Measurements from ENCODE around the gene ALPP. TPM values are rescaled to one million over a fixed set of nuclear protein-coding genes. Genes with fewer than 3 reads are reported as not detected.
A peak's percentile ranks its signal among the peaks of the same experiment; 100 is the strongest.
"Not testable (repeated sequence)": the region's sequence is repeated elsewhere in the genome, so short reads cannot be mapped to it uniquely, and the experiment has no call there.

Gene ALPP
- total RNA-seq, 4 donors from 2014 or later, result not detected

GRCh38 chr2:232405943-232406510, 27.5 kb downstream of the ALPP start:
- no peaks in the 10 kb centered on the region for H3K36me3 ChIP-seq
- no peaks in the 10 kb centered on the region for H3K4me1 ChIP-seq
- no peaks in the 10 kb centered on the region for H3K9me3 ChIP-seq
- no peak overlapping the region for H3K27ac ChIP-seq
- no peak for TF ChIP-seq EP300 (IDR thresholded peaks at IDR 0.05)
- TF ChIP-seq CTCF (IDR thresholded peaks at IDR 0.05), result no peak
- peaks cover 18% of the 10 kb centered on the region for H3K27me3 ChIP-seq
- DNase-seq (ENCODE audit: low spot score in 2 of 2), result peak in 1 of 2 donors; percentile 58
- WGBS, result 86% methylated on average over 7 of the region's 11 CpGs
- no peak overlapping the region for H3K4me3 ChIP-seq

DNA sequence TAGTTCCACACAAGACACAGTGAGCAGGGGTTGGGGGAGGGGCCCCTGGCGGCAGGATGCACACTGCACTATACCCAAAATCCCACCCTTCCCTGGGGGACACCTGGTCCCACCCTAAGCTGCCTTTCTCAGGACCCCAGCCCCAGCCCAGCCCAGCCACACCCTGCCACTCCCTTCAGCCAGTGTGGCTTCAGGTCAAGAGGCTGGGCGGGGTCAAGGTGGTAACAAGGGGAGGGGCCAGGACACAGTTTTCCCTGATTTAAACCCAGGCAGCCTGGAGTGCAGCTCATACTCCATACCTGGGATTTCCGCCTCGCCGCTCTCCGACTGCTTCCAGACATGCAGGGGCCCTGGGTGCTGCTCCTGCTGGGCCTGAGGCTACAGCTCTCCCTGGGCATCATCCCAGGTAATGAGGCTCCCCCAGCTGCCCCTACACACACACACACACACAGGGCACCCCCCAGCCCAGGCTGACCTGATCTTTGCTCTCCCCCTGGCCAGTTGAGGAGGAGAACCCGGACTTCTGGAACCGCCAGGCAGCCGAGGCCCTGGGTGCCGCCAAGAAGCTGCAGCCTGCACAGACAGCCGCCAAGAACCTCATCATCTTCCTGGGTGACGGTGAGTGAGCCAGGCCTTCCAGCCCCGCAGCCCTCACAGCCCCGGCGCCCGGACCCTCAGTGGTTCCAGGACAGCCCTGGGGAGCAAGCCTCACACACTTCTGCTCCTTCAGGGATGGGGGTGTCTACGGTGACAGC, 28.2 kb downstream of the ALPP start, which contains the start of gene ALPG:
Gene ALPG, plus strand, starts transcription at position 289 of the 755 bp plus-strand sequence. Its CDS starts 51 bp downstream, at position 340.
- no peaks in the 10 kb centered on the region for H3K36me3 ChIP-seq
- TF ChIP-seq POLR2A (IDR thresholded peaks at IDR 0.05) (no peak), CTCF (IDR thresholded peaks at IDR 0.05) (no peak), POLR2AphosphoS5 (IDR thresholded peaks at IDR 0.05) (no peak), EP300 (IDR thresholded peaks at IDR 0.05) (no peak)
- 86% methylated on average over 12 of the region's 17 CpGs for WGBS
- no peak within 1 kb of the TSS for H3K27ac ChIP-seq
- H3K4me1 ChIP-seq, result no peaks in the 10 kb centered on the region
- H3K27me3 ChIP-seq, result peaks cover 24% of the 10 kb centered on the region
- no peak within 1 kb of the TSS for H3K4me3 ChIP-seq
- peak in 1 of 2 donors; percentile 72 for DNase-seq (ENCODE audit: low spot score in 2 of 2)
- no peaks in the 10 kb centered on the region for H3K9me3 ChIP-seq

- not testable (repeated sequence) for H3K4me1 ChIP-seq, H3K27ac ChIP-seq, H3K4me3 ChIP-seq, H3K9me3 ChIP-seq, H3K36me3 ChIP-seq
- WGBS, result 100% methylated on average over 3 of the region's 30 CpGs
- peaks cover 26% of the 10 kb centered on the region for H3K27me3 ChIP-seq
- DNase-seq (ENCODE audit: low spot score in 2 of 2), result peak in 1 of 2 donors; percentile 61
Measured at GRCh38 chr2:232407428-232408150, 29.0 kb downstream of the ALPP start.

GRCh38 chr2:232408269-232408668, 29.7 kb downstream of the ALPP start:
- not testable (repeated sequence) for H3K4me3 ChIP-seq

GRCh38 chr2:232409617-232410016, 31.1 kb downstream of the ALPP start:
- H3K27ac ChIP-seq, H3K36me3 ChIP-seq, H3K4me3 ChIP-seq, H3K4me1 ChIP-seq, H3K9me3 ChIP-seq: not testable (repeated sequence)
- WGBS, result 56% methylated on average over 9 of the region's 40 CpGs
- DNase-seq (ENCODE audit: low spot score in 2 of 2), result peak in 1 of 2 donors; percentile 38
- peaks cover 41% of the 10 kb centered on the region for H3K27me3 ChIP-seq

More at GRCh38 chr2:232408269-232408668, 29.7 kb downstream of the ALPP start:
- H3K4me1 ChIP-seq, H3K9me3 ChIP-seq, H3K36me3 ChIP-seq, H3K27ac ChIP-seq: not testable (repeated sequence)
- peaks cover 30% of the 10 kb centered on the region for H3K27me3 ChIP-seq
- 100% methylated on average over 1 of the region's 10 CpGs for WGBS
- DNase-seq (ENCODE audit: low spot score in 2 of 2), result peak in 1 of 2 donors; percentile 40

GRCh38 chr2:232410238-232410900, 31.8 kb downstream of the ALPP start:
- H3K36me3 ChIP-seq, result no peaks in the 10 kb centered on the region
- DNase-seq (ENCODE audit: low spot score in 2 of 2), result peak in 1 of 2 donors; percentile 61
- H3K9me3 ChIP-seq, result no peaks in the 10 kb centered on the region
- WGBS, result 84% methylated on average over 5 of the region's 7 CpGs
- peaks cover 49% of the 10 kb centered on the region for H3K27me3 ChIP-seq
- H3K4me1 ChIP-seq, result no peaks in the 10 kb centered on the region
- H3K4me3 ChIP-seq, result no peak overlapping the region
- no peak for TF ChIP-seq EP300 (IDR thresholded peaks at IDR 0.05)
- H3K27ac ChIP-seq, result no peak overlapping the region
